HG03378 (cell line): ENCODE measurements around the gene CPT1B.
"Not testable (repeated sequence)": the region's sequence is repeated elsewhere in the genome, so short reads cannot be mapped to it uniquely, and the experiment has no call there.

Experiments used
- ATAC-seq: cut with Tn5 transposase; IDR thresholded peaks from one replicate; pipeline ENCODE4 v1.9.1; 2021; ENCODE audit warnings: mild to moderate bottlenecking, moderate library complexity; ENCODE audit not compliant: unreplicated experiment

CPT1B gene

DNA sequence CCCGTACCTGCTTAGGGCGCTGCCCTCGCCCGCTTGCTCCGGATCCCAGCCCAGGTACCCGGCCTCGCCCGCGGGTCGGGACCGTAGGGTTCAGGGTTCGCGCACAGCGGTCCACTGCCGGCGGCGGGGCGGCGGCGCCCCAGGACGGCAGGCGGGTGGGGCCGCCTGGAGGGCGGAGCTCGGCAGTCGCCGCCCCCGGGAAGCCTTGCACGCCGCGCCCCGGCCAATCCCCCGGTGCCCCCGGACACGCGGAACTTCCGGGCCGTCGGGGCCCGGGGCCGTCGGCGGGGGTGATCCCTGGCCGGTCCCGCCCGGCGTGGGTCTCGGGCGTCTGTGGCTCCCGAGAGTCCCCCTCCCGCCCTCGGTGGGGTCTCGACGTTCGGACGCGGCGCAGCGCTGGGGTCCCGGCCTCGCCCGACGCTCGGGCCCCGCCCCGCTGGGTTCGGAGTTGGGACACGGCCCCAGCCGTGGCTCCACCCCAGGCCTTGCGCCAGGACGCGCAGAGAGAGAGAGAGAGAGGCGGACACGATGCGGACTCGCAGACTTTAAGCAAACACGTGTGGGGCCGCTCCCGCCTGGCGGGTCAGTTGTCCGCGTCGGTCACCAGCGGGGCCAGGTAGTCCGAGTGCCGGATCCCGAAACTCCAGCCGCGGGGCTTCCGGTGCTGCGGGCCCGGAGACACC lies 48.2 kb downstream of the CPT1B start, which contains the start of gene TYMP:
Gene TYMP (minus strand): TSS at position 116 of the 683 bp plus-strand sequence. CDS start 303 bp downstream, outside the sequence.
- no peak for ATAC-seq

DNA sequence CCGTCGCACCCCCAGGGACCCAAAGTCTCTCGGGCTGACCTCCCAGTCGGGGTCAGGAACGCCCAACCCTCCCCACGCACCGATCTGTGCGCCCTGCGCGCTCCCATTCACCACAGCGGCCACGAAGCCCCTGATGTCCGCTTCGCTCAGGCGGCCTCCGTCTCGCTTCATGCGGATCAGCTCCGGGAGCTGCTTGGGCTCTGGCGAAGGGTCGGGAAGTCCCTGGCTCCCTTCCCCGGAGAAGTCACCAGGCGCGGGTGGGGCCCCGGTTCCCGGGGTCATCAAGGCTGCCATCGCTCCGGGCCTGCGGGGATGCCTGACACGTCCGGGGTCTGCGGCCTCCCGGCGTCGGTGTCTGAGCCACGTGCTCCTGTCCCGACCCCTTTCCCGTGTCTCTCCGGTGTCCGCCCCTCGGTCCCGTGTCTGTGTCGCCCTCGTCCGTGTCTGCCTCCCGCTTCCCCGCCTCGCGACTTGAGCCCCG lies 48.8 kb downstream of the CPT1B start:
- ATAC-seq: no peak

DNA sequence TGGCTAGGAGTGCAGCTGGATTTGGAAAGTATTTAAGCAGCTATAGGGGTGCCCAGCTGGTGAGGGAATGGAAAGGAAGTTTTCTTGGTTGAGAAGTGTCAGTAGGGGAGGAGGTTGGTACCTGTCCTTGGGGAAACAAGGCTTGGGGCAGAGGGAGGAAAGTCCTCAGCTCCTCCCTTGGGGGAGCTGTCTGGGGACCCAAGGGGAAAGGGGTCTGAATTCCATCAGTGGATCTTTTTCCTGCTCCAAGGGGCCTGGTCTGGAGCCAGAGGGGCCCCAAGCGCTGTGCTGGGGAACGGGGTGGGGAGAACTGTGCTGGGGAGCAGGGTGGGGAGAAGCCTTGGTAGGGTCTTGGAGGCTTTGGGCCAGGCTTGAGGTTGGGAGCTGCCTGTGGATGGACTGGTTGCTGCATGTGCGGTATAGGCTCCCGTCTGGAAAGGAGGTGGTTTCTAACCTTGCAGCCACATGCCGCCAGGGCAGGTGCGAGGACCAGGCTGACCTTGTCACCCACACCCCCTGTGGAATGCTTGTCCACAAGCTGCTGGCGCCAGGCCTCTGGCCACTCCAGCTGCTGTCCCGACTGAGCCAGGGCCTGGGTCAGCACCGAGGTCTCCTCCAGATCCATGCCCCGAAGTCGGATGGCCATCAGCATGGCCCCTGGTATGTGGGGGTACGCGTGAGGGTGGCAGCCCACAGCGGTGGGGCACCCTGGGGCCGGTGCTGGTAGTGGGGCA lies 49.4 kb downstream of the CPT1B start:
- ATAC-seq: no peak

DNA sequence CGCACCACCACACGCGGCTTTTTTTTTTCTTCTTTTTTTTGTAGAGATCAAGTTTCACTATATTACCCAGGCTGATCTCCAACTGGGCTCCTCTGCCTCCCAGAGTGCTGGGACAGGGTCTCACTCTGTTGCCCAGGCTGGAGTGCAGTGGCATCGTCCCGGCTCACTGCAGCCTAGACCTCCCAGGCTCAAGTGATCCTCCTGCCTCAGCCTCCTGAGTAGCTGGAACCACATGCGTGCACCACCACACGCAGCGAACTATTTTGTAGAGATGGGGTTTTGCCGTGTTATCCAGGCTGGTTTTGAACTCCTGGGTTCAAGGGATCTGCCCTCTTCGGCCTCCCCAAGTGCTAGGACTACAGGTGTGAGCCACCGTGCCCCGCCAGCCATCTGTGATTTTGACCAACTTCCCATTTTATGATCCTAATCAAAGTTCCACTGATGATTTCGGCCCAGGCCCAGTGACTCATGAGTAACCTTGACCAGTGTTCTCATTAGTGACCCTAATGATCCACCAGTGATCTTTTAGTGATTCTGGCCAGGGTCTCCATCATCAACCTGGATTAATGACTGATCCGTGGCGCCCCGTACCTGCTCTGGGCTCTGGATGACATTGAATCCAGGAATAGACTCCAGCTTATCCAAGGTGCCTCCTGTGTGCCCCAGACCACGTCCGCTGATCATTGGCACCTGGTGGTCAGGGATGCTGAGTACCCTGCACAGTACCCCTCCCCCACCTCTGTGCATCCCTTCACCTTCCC lies 50.1 kb downstream of the CPT1B start:
- ATAC-seq: no peak

DNA sequence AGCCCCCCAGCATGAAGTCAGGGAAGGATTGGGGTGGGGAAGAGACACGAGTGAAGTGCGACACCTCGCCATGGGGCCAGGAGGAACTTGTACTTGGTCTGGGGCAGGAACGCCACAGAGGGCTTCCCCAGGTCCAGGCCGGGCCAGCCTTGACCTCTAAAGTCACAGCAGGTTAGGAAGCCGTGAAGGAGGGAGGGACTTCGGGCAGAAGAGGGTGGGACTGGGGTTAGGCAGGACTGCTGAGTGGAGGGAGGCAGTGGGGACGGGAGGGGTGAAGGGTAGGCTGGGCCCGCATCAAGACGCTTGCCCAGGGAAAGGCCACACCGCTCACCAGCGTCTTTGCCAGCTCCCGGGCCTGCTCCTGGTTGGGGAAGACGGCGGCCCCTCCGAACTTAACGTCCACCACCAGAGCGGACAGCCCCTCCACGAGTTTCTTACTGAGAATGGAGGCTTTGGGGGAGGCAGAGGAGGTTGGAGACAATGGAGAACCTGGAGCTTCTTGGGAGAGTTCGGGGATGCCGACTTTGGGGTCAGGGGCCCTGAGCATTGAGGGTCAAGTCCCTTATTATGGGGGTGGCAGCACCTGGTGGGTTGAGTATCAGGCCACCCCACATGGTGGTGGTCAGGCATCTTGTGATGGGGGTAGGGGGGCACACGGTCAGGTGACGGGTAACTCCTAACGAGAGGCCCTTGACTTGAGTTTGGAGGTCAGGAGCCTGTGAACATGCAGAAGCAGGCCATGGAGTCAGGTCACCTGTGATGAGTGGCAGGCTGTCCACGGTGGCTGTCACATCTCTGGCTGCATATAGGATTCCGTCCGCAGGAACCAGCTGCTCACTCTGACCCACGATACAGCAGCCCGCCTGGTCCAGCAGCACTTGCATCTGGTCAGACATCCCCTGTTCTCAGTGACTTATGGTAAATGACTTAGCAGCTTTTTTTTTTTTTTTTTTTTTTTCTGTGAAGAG lies 51.1 kb downstream of the CPT1B start:
- ATAC-seq: no peak

DNA sequence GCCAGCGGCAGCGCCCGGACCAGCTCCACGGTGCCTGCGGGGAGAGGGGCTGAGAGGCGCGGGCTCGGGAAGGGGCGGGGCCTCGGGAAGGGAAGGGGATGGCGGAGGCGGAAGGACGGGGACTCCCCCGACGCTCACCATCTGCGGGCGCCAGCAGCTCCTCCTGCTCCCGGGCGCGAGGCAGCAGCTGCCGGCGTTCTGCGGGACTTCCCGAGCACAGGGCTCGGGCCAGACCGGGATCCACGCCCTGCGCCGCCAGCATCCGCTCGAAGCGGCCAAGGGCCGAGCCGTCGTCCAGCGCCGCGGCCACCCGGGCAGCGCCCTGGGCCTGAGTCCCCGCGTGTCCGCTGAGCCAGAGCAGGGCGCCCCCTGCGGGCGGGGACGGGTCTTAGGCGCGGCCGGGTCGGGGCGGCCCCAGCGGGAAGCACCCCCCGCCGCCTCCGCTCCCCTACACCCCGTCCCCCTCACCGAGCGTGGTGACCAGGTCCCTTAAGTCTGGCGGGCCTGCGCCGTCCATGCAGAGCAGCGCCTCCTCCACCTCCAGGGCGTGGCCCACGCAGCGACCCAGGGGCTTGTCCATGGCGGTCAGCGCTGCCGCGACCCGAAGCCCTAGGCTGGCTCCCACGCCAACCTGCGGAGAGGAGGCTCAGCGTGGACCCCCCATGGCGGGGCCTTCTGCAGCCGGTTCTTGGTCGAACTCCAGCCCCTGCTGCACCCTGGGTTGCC lies 52.0 kb downstream of the CPT1B start:
- peak; percentile 18 for ATAC-seq

DNA sequence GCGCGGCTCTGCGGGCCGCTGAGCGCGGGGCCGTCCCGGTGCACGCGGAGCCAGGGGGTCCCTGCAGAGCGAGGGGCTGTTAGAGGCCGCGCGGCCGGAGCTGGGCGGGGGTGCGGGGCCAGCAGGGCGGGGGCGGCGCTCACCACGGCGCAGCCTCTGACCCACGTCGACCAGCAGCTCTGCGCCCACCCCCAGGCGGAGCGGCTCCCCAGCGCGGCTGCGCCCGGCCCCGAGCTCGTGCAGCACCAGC lies 52.4 kb downstream of the CPT1B start:
- ATAC-seq: peak; percentile 9

DNA sequence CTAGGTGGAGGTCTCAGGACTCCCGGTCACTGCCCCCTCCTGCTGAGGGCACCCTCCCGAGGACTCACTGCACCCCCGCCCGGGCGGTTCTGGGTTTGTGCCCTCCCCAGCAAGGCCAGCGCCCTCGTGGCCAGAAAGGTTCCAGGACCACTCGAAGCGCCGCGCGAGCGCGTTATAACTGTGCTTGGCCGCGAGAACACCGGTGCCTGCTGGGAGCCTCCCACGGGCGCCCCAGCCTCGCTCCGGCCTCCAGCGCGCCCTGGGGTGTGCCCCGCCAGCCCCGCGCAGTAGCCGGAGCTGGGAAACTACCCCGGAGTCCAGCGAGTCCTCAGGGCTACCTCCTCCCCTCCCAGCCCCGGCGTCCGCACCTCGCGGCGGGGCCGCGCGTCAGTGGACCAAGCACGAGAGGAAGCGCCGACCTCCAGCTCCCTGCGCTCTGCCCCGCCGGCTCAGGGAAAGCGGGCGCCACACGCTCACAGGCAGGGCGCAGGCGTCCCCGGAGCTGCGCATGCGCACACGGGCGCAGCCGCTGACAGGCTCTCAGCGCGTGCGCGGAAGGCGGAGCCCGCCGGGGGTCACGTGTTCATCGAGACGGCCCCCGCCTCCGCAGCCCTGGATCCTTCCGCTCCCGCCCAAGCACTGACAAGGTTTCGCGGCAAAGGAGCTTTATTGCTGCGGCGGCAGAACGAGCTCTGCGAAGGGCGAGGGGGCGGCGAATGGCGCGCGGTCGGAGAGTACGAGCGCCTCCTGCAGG lies 52.9 kb downstream of the CPT1B start, which contains the start of gene SCO2:
Gene SCO2 (minus strand): TSS at position 495 of the 754 bp plus-strand sequence. CDS start 1,187 bp downstream, outside the sequence.
- ATAC-seq: peak; percentile 31

DNA sequence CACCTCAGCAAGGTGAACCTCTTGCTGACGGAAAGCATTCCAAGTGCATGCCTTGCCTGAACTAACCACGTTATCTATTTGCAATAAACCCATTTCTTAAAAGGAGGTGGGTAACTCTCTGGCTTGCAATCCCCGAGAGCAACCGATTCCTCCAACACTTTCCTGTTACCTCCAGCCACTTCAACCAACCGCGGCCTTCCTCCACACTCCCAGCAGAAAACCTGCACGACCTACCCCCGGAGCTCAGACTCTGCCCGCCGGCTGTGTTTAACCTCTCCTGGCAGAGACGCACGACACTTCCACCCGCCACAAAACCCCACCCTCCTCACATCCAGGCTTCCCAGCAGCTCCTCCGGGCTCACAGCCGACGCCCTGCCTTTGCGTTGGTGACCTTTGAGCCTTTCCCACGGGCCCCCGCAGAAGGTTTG lies 53.5 kb downstream of the CPT1B start:
- ATAC-seq: no peak

DNA sequence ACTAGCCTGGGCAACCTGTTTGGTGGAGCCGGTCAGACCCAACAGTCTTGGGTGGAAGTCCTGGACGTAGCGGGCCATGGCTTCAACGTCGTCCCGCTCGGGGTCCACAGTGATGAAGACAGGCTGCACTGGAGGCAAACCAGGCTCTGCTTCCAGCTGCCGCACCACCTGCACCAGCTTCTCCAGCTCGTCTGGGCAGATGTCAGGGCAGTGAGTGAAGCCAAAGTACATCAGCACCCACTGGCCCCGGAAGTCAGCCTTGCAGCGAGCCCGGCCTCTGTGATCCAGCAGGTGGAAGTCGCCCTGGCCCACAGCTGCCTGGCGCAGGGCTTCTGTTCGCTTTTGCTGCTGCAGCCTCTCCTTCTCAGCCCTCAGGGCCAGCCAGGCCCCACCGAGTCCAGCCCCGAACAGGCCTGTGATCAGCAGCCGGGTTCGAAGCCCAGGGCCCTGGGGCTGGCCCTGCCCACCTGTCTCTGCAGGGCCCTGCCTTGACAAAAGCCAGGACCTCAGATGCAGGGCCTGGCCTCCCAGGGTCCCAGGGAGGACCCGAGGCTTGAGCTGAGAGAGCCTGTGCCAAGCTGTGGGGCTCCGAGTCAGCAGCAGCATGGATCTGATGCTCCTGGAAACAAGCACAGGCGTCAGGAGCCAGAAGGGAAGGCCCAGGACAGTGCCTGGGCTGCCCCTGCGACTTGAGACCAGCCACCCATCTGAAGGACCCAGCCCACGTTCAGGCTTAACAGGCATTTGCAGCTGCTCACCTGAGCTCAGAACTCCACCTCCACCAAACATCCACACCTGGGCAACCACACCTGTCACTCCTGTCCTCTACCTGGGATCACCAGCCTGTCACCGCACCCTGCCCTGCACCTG lies 54.2 kb downstream of the CPT1B start:
- ATAC-seq: no peak

DNA sequence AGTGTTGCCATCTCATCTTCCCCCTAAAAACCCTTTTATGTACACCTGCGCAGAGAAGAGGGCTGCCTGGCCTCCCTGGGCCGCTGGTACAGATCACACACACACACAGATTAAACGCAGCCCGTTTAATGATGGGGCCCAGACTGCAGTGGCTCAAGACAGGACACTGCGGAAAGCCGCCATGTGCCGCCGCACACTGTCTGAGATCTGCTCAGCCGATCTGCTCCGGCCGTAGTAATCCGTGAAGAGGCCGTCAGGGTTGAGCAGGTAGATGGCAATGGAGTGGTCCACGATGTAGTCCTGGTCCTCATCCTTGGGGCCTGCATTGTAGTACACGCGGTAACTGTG lies 54.8 kb downstream of the CPT1B start:
- ATAC-seq: no peak

DNA sequence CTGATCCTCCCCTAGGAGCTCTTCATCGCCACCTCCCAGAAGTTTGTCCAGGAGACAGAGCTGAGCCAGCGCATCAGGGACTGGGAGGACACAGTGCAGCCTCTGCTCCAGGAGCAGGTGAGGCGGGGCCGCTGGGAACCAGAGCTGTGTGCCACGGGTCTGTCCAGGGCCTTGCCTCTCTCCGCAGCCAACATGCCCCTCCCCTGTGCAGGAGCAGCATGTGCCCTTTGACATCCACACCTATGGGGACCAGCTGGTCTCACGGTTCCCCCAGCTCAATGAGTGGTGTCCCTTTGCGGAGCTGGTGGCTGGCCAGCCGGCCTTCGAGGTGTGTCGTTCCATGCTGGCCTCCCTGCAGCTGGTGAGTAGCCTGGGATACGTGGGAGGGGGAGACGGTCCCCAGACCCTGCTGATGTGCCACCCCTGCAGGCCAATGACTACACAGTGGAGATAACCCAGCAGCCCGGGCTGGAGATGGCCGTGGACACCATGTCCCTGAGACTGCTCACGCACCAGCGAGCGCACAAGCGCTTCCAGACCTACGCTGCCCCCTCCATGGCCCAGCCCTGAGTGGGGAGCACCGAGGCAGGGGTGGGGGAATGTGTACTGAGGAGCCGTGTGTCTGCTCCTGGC lies 55.3 kb downstream of the CPT1B start:
- no peak for ATAC-seq

DNA sequence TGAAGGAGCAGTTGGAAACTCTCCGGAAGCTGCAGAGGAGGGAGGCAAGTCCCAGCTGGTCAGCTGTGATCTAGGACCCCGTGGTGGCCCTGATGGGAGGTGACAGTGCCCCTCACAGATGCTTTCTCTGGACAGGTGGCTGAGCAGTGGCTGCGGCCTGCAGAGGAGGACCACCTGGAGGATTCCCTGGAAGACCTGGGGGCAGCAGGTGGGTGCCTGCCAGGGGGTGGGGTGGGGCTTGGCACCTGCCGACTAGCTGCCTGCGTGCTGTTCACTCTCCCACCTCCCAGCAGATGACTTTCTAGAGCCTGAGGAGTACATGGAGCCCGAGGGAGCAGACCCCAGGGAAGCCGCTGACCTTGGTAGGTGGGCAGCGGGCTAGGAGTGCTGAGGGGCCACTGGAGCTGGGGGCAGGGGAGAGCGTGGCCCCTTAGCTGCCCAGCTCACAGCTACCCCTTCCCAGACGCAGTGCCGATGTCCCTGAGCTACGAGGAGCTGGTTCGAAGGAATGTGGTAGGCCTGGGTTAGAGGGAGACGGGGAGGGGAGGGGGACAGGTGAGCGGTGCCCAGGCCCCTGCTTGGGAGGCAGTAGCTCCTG lies 55.9 kb downstream of the CPT1B start:
- ATAC-seq: no peak

DNA sequence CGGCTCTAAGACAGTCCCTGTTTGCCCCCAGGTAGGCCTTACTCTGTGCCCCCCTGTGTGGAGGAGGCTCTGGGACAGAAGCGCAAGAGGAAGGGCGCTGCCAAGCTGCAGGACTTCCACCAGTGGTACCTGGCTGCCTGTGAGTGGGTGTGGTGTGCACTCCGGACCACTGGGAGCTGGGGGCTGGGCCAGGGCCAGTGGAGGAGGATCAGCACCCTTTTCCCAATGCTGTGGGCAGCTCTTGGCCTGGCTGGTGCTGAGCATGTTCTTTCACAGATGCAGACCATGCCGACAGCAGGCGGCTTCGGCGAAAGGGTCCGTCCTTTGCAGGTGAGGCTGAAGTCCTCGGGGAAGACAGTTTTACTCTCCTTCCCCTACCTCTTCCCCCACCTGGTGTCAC lies 56.5 kb downstream of the CPT1B start:
- ATAC-seq: no peak

DNA sequence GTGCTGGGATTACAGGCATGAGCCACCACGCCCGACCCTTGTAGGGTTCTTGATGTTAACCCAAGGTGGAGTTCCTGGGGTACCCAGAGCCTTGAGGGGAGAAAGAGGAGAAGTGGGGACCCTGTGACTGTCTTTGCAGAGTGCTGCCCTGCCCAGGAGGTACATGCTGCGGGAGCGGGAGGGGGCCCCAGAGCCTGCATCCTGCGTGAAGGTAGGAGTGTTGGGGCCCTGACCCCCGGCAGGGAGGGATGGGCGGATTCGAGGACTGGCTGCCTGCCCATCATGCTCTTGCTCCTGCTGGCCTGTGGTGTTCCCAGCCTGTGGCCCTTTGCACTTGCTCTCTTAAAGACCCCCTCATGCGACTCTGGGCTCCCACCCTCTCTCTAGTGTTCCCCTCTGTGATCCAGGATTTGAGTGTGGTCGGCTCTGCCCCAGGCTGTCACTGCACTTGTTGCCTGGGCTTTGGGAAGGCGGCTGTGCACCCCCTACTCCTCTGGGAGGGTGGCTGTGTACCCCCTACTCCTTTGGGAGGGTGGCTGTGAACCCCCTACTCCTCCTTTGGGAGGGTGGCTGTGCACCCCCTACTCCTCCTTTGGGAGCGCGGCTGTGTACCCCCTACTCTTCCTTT lies 57.3 kb downstream of the CPT1B start:
- no peak for ATAC-seq

DNA sequence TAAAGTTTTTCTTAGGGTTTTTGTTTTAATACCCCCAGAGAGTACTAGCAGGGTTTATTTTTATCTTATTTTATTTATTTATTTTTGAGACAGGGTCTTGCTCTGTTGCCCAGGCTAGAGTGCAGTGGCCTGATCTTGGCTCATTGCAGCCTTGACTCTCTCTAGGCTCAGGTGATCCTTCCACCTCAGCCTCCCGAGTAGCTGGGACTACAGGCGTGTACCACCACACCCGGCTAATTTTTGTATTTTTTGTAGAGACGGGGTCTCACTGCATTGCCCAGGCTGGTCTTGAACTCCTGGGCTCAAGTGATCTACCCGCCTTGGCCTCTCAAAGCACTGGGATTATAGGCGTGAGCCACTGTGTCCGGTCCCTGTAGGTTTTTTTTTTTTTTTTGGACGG lies 58.0 kb downstream of the CPT1B start:
- ATAC-seq: not testable (repeated sequence)

DNA sequence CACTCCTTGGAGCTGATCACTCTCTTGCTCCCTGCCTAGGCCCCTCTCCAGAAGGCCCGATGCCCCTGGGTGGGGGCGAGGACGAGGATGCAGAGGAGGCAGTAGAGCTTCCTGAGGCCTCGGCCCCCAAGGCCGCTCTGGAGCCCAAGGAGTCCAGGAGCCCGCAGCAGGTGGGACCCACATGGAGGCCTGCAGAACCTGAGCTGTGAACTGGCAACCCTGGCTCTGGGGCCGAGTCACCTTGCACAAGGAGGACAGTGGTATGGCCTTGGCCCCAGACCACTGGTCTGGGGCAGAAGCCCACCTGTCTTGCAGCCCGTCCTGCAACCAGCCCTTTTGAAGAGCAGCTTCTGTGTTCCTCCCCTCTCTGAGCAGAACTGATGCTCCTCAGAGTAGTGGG lies 59.1 kb downstream of the CPT1B start:
- ATAC-seq: no peak
